ENCODE results near the gene PKHD1. TPM values are rescaled to one million over a fixed set of nuclear protein-coding genes. Genes with fewer than 3 reads are reported as not detected.

Gene PKHD1
- total RNA-seq, 4 donors from 2014 or later = 0.53 to 0.83 (median 0.60) TPM

- no peaks in the 10 kb centered on the region for H3K4me1 ChIP-seq
- TF ChIP-seq, protein P1, sequence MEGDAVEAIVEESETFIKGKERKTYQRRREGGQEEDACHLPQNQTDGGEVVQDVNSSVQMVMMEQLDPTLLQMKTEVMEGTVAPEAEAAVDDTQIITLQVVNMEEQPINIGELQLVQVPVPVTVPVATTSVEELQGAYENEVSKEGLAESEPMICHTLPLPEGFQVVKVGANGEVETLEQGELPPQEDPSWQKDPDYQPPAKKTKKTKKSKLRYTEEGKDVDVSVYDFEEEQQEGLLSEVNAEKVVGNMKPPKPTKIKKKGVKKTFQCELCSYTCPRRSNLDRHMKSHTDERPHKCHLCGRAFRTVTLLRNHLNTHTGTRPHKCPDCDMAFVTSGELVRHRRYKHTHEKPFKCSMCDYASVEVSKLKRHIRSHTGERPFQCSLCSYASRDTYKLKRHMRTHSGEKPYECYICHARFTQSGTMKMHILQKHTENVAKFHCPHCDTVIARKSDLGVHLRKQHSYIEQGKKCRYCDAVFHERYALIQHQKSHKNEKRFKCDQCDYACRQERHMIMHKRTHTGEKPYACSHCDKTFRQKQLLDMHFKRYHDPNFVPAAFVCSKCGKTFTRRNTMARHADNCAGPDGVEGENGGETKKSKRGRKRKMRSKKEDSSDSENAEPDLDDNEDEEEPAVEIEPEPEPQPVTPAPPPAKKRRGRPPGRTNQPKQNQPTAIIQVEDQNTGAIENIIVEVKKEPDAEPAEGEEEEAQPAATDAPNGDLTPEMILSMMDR (IDR thresholded peaks at IDR 0.05) = no peak
- TF ChIP-seq POLR2A (IDR thresholded peaks at IDR 0.05) = no peak
- DNase-seq = no peak
- no peaks in the 10 kb centered on the region for H3K9me3 ChIP-seq
- H3K27me3 ChIP-seq = no peaks in the 10 kb centered on the region
- no peak overlapping the region for H3K27ac ChIP-seq
- H3K36me3 ChIP-seq = no peaks in the 10 kb centered on the region
- no peak overlapping the region for H3K4me3 ChIP-seq
Observed at GRCh38 chr6:51619042-51619799, 468.2 kb downstream of the PKHD1 start.

- Histone ChIP-seq H3K9me3 (no peaks in the 10 kb centered on the region), H3K4me3 (no peak overlapping the region), H3K27me3 (no peaks in the 10 kb centered on the region), H3K36me3 (no peaks in the 10 kb centered on the region), H3K4me1 (no peaks in the 10 kb centered on the region), H3K27ac (no peak overlapping the region)
- TF ChIP-seq, protein P1 (IDR thresholded peaks at IDR 0.05) = peak in 5 of 6 experiments; percentile 7 to 41 (median 25)
- no peak for TF ChIP-seq POLR2A (IDR thresholded peaks at IDR 0.05)
- no peak for DNase-seq
Observed at GRCh38 chr6:51618563-51618962, 468.9 kb downstream of the PKHD1 start.

DNA sequence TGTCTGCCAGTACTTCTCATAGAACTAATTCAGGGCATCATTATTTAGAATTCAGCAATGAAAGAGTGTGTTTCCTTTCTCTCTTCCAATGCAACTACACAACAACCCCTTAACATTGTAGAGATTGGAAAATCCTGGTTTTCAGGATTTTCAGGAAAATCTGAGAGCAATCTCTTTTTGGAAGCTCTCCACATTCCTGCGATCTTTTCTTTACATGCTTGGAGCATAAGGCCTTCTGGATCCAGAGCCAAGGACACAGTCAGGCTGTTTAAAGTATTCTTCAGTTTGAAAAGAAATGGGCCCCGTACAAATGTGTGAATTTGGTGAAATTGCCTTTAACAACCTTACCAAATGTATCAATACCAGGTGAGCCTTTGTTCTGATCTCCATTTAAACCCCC, 469.7 kb downstream of the PKHD1 start:
- H3K27me3 ChIP-seq = no peaks in the 10 kb centered on the region
- no peaks in the 10 kb centered on the region for H3K36me3 ChIP-seq
- no peak for DNase-seq
- H3K4me1 ChIP-seq = no peaks in the 10 kb centered on the region
- H3K27ac ChIP-seq = no peak overlapping the region
- no peaks in the 10 kb centered on the region for H3K9me3 ChIP-seq
- H3K4me3 ChIP-seq = no peak overlapping the region
- TF ChIP-seq, protein P1 (IDR thresholded peaks at IDR 0.05) = no peak
- no peak for TF ChIP-seq POLR2A (IDR thresholded peaks at IDR 0.05)

DNA sequence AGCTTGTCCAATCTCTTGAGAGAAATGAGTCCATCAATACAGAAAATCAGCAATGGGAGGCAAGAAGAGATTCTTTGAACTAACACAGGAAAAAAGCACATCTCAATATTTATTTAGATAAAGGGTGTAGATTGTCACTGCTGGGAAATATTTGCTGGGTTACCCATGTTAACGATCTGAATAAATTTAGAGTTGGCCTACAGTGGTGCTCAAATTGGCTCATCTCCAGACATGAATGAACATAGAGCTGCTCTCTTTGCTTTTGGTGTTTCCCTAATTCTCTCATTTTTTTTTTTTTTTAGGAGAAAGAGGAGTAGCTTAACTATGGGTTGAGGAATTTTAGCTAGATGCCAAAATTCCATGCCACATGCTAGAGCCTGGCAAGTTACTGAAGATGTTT, 471.2 kb downstream of the PKHD1 start:
- Histone ChIP-seq H3K4me3 (no peak overlapping the region), H3K27ac (no peak overlapping the region), H3K36me3 (no peaks in the 10 kb centered on the region), H3K27me3 (no peaks in the 10 kb centered on the region), H3K9me3 (no peaks in the 10 kb centered on the region), H3K4me1 (no peaks in the 10 kb centered on the region)
- TF ChIP-seq POLR2A (IDR thresholded peaks at IDR 0.05) = no peak
- TF ChIP-seq, protein P1 (IDR thresholded peaks at IDR 0.05) = no peak
- DNase-seq = no peak

DNA sequence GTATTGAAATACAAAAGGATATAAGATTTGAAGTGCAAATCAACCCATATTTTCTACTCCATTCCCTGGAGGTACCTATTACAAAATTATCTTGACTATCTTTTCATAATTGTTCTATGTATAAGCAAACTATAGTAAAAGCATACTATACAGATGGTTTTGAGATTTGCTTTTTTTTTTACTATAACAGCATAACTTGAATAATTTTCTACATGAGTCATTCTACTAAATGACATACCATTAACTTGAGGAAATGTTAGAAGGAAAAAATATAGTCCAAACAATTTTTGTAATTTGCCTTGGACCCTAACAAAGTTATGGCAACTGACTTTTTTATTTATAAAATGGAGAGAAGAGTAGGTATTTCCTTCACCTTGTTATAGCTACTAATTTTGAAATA, 472.7 kb downstream of the PKHD1 start:
- Histone ChIP-seq H3K9me3 (no peaks in the 10 kb centered on the region), H3K4me3 (no peak overlapping the region), H3K27me3 (no peaks in the 10 kb centered on the region), H3K36me3 (no peaks in the 10 kb centered on the region), H3K27ac (no peak overlapping the region), H3K4me1 (no peaks in the 10 kb centered on the region)
- DNase-seq = no peak
- TF ChIP-seq POLR2A (IDR thresholded peaks at IDR 0.05) = no peak
- TF ChIP-seq, protein P1 (IDR thresholded peaks at IDR 0.05) = no peak
